HepG2 (cell line): ENCODE results near the gene RALB. TPM values are rescaled to one million over a fixed set of nuclear protein-coding genes. Genes with fewer than 3 reads are reported as not detected.

Experiments
- FOXJ3 ChIP-seq: sonication (generic); formaldehyde crosslinking; IDR thresholded peaks from 2 replicates; pipeline ENCODE4 v1.4.0; 2020; ENCODE audit warnings: missing genetic modification reagents, mild to moderate bottlenecking, borderline replicate concordance
- GATA4 ChIP-seq: sonication (generic); IDR thresholded peaks from 2 replicates; pipeline ENCODE4 v1.6.1; 2016; ENCODE audit warnings: antibody characterized with exemption, low read depth, borderline replicate concordance
- KIAA2018 ChIP-seq: sonication (generic); formaldehyde crosslinking; IDR thresholded peaks from 2 replicates; pipeline ENCODE4 v1.5.0; 2020; ENCODE audit warnings: mild to moderate bottlenecking, missing genetic modification reagents, borderline replicate concordance
- ZNF446 ChIP-seq: sonication (generic); formaldehyde crosslinking; IDR thresholded peaks from 2 replicates; pipeline ENCODE4 v1.5.0; 2020; ENCODE audit warnings: mild to moderate bottlenecking, missing genetic modification reagents
- ZNF616 ChIP-seq: sonication (generic); formaldehyde crosslinking; IDR thresholded peaks from 2 replicates; pipeline ENCODE4 v1.5.0; 2020; ENCODE audit warnings: low read depth, mild to moderate bottlenecking, missing genetic modification reagents
- ZNF891 ChIP-seq: sonication (generic); formaldehyde crosslinking; IDR thresholded peaks from 2 replicates; pipeline ENCODE4 v1.5.0; 2020; ENCODE audit warnings: mild to moderate bottlenecking, missing genetic modification reagents
- ZSCAN25 ChIP-seq: sonication (generic); formaldehyde crosslinking; IDR thresholded peaks from 2 replicates; pipeline ENCODE4 v1.8.0; 2022; ENCODE audit warnings: mild to moderate bottlenecking, missing genetic modification reagents
- polyA plus RNA-seq, 8 experiments: library from polyadenylated mRNA; depleted of rRNA in 3 of 8; stranded (reverse) in 7 of 8; unstranded in 1 of 8; fragments of >200 nt; fragmentation: Illumina TruSeq in 4 of 8; extraction: Trizol in 4 of 8; gene quantifications; 2 replicates each; pipeline versions ENCODE4 v1.2.1 to v1.2.3, GENCODE V29; 2011 to 2016; ENCODE audit warnings: low read depth in 4 of 8, missing spikeins in 1 of 8, mixed read lengths in 1 of 8; ENCODE audit not compliant: insufficient read depth in 1 of 8
- total RNA-seq, 5 experiments: library from RNA; depleted of rRNA; stranded (reverse); fragments of >200 nt; fragmentation: Illumina TruSeq; extraction: Trizol; gene quantifications; 2 replicates each; pipeline ENCODE4 v1.2.3, GENCODE V29; 2016; ENCODE audit warnings: low read depth in 1 of 5
- TF ChIP-seq, protein P1 (sequence below): sonication (generic); formaldehyde crosslinking; IDR thresholded peaks from 2 replicates; pipeline ENCODE4 v1.4.0; 2020; ENCODE audit warnings: missing genetic modification reagents
- TF ChIP-seq, protein P2 (sequence below): sonication (generic); formaldehyde crosslinking; IDR thresholded peaks from 2 replicates; pipeline ENCODE4 v1.4.0; 2020; ENCODE audit warnings: mild to moderate bottlenecking, low read depth, missing genetic modification reagents
- TF ChIP-seq, protein P3 (sequence below): fragments of 450-650 bp; IDR thresholded peaks from 2 replicates; pipeline ENCODE4 v1.6.1; 2017; ENCODE audit warnings: mild to moderate bottlenecking

RALB gene
- total and polyA plus RNA-seq, 2 of the 13 experiments (the other 11 are each of a cell fraction or from before 2014, with no cell fraction given), result 37.8 to 43.2 TPM

DNA sequence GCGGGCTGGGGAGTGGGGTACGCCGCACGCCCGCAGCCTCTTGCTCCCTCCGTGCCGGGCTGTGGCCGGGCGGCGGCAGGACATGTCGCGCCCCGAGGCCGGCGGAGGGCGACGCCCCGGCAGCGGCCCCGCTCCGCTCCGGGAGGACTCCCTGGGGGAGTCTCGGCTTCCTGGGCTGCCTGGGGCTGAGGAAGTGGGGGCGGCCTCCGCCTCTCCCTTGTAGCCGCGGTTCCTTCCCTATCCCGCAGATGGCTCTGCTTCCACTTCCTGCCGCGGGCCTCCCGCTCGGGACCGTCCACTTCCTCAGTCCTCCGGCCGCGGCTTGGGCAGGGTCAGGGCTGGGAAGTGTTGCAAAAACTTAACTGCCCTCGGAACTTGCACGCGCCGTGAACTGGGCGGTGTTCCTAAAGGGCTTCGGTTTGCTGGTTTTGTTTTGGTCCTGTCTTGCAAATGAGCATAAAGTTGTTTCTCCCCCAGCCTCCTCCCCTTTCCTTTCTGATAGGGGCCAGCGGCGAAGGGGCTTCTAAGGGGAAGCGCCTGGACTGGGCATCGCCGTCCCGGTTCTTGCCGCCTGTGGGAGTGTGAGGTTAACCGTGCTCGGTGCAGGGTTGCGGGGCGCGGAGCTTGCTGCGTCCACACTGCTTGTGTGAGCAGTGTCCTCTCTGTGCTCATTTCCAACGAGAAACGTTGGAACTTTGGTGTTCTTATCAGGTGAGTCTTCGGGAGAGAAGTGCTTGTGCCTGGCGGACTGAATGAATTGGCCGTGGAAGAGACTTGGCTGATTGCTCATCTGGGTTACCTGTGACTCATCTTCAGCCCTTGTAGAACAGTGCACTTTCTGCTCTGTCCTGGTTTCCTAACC, 600 bp downstream of the RALB start (continued):
- TF ChIP-seq, protein P1, sequence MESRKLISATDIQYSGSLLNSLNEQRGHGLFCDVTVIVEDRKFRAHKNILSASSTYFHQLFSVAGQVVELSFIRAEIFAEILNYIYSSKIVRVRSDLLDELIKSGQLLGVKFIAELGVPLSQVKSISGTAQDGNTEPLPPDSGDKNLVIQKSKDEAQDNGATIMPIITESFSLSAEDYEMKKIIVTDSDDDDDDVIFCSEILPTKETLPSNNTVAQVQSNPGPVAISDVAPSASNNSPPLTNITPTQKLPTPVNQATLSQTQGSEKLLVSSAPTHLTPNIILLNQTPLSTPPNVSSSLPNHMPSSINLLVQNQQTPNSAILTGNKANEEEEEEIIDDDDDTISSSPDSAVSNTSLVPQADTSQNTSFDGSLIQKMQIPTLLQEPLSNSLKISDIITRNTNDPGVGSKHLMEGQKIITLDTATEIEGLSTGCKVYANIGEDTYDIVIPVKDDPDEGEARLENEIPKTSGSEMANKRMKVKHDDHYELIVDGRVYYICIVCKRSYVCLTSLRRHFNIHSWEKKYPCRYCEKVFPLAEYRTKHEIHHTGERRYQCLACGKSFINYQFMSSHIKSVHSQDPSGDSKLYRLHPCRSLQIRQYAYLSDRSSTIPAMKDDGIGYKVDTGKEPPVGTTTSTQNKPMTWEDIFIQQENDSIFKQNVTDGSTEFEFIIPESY, result no peak; the same call in 1 of the 2 replicates
- TF ChIP-seq FOXJ3 (CRISPR knock-in tag), result no peak
- no peak for TF ChIP-seq GATA4
- TF ChIP-seq KIAA2018 (CRISPR knock-in tag), result no peak
- peak; percentile 80 for TF ChIP-seq ZNF891 (CRISPR knock-in tag)
- no peak for TF ChIP-seq ZNF616
- no peak for TF ChIP-seq ZNF446 (CRISPR knock-in tag)
- TF ChIP-seq, protein P2, sequence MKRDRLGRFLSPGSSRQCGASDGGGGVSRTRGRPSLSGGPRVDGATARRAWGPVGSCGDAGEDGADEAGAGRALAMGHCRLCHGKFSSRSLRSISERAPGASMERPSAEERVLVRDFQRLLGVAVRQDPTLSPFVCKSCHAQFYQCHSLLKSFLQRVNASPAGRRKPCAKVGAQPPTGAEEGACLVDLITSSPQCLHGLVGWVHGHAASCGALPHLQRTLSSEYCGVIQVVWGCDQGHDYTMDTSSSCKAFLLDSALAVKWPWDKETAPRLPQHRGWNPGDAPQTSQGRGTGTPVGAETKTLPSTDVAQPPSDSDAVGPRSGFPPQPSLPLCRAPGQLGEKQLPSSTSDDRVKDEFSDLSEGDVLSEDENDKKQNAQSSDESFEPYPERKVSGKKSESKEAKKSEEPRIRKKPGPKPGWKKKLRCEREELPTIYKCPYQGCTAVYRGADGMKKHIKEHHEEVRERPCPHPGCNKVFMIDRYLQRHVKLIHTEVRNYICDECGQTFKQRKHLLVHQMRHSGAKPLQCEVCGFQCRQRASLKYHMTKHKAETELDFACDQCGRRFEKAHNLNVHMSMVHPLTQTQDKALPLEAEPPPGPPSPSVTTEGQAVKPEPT (CRISPR knock-in tag), result no peak
- TF ChIP-seq ZSCAN25 (CRISPR knock-in tag), result peak; percentile 67; the same call in 1 of the 2 replicates
- TF ChIP-seq, protein P3, sequence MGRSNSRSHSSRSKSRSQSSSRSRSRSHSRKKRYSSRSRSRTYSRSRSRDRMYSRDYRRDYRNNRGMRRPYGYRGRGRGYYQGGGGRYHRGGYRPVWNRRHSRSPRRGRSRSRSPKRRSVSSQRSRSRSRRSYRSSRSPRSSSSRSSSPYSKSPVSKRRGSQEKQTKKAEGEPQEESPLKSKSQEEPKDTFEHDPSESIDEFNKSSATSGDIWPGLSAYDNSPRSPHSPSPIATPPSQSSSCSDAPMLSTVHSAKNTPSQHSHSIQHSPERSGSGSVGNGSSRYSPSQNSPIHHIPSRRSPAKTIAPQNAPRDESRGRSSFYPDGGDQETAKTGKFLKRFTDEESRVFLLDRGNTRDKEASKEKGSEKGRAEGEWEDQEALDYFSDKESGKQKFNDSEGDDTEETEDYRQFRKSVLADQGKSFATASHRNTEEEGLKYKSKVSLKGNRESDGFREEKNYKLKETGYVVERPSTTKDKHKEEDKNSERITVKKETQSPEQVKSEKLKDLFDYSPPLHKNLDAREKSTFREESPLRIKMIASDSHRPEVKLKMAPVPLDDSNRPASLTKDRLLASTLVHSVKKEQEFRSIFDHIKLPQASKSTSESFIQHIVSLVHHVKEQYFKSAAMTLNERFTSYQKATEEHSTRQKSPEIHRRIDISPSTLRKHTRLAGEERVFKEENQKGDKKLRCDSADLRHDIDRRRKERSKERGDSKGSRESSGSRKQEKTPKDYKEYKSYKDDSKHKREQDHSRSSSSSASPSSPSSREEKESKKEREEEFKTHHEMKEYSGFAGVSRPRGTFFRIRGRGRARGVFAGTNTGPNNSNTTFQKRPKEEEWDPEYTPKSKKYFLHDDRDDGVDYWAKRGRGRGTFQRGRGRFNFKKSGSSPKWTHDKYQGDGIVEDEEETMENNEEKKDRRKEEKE, result no peak
